CD4-positive, alpha-beta T cell treated with Interleukin-4 for 4 hours (primary cell): ENCODE measurements around the gene KRTAP5-11.
"Not testable (repeated sequence)": the region's sequence is repeated elsewhere in the genome, so short reads cannot be mapped to it uniquely, and the experiment has no call there.

ENCODE experiments used
- DNase-seq: peaks from one replicate; pipeline ENCODE4 v3.0.0-alpha.2; 2020

Gene KRTAP5-11

GRCh38 chr11:71580057-71581003 is 2.3 kb downstream of the KRTAP5-11 start:
- peak; percentile 37 for DNase-seq

- DNase-seq, result not testable (repeated sequence)
Measured at GRCh38 chr11:71579513-71579912, 3.2 kb downstream of the KRTAP5-11 start.

- DNase-seq, result no peak
Measured at GRCh38 chr11:71577469-71578004, 5.1 kb downstream of the KRTAP5-11 start.

- not testable (repeated sequence) for DNase-seq
Measured at GRCh38 chr11:71576688-71577465, 5.8 kb downstream of the KRTAP5-11 start.

GRCh38 chr11:71575723-71576424 is 6.8 kb downstream of the KRTAP5-11 start:
- no peak for DNase-seq

GRCh38 chr11:71574418-71574817 is 8.3 kb downstream of the KRTAP5-11 start:
- DNase-seq, result no peak

- no peak for DNase-seq
Measured at GRCh38 chr11:71572811-71573210, 9.9 kb downstream of the KRTAP5-11 start.

GRCh38 chr11:71571101-71571850 is 11.4 kb downstream of the KRTAP5-11 start:
- DNase-seq, result not testable (repeated sequence)

GRCh38 chr11:71568704-71569349 is 13.8 kb downstream of the KRTAP5-11 start:
- no peak for DNase-seq

- not testable (repeated sequence) for DNase-seq
Measured at GRCh38 chr11:71567633-71568032, 15.0 kb downstream of the KRTAP5-11 start.

- not testable (repeated sequence) for DNase-seq
Measured at GRCh38 chr11:71566626-71567599, 15.8 kb downstream of the KRTAP5-11 start.

- no peak for DNase-seq
Measured at GRCh38 chr11:71566081-71566620, 16.5 kb downstream of the KRTAP5-11 start.

GRCh38 chr11:71565263-71565662 is 17.4 kb downstream of the KRTAP5-11 start, which contains the start of gene KRTAP5-10:
KRTAP5-10 (plus strand) TSS chr11:71565563; CDS start chr11:71565588, 25 bp downstream.
- no peak for DNase-seq

- no peak for DNase-seq
Measured at GRCh38 chr11:71564430-71564829, 18.2 kb downstream of the KRTAP5-11 start.

- no peak for DNase-seq
Measured at GRCh38 chr11:71563406-71563805, 19.3 kb downstream of the KRTAP5-11 start.

GRCh38 chr11:71562120-71562519 is 20.6 kb downstream of the KRTAP5-11 start:
- no peak for DNase-seq

GRCh38 chr11:71558996-71559395 is 23.7 kb downstream of the KRTAP5-11 start:
- DNase-seq, result no peak

- no peak for DNase-seq
Measured at GRCh38 chr11:71557257-71557656, 25.4 kb downstream of the KRTAP5-11 start.

GRCh38 chr11:71556018-71556417 is 26.7 kb downstream of the KRTAP5-11 start:
- no peak for DNase-seq

- DNase-seq, result no peak
Measured at GRCh38 chr11:71555508-71555907, 27.2 kb downstream of the KRTAP5-11 start.
